Neuronal stem cell (in vitro differentiated cells): ENCODE measurements around the gene TSC22D4.

Experiments
- DNase-seq: peaks from one replicate; pipeline ENCODE4 v3.0.0-alpha.2; 2013; ENCODE audit warnings: low spot score
- H2AFZ ChIP-seq: one replicate; pipeline ENCODE4 v1.6.1; 2013; ENCODE audit warnings: mild to moderate bottlenecking, low read length, inconsistent platforms
- H2AK5ac ChIP-seq: 2 replicates; pipeline ENCODE4 v1.6.1; 2013; ENCODE audit warnings: low read depth, mild to moderate bottlenecking, inconsistent platforms, low read length, moderate library complexity, mixed read lengths
- H2BK120ac ChIP-seq: 2 replicates; pipeline ENCODE4 v1.6.1; 2013; ENCODE audit warnings: low read depth, mild to moderate bottlenecking, inconsistent platforms, low read length, moderate library complexity, mixed read lengths
- H2BK12ac ChIP-seq: one replicate; pipeline ENCODE4 v1.6.1; 2013; ENCODE audit warnings: low read length, inconsistent platforms
- H2BK15ac ChIP-seq: 2 replicates; pipeline ENCODE4 v1.6.1; 2013; ENCODE audit warnings: mild to moderate bottlenecking, low read length, inconsistent platforms, mixed read lengths
- H2BK5ac ChIP-seq: one replicate; pipeline ENCODE4 v1.6.1; 2013; ENCODE audit warnings: inconsistent platforms, mild to moderate bottlenecking, low read length, moderate library complexity
- H3K14ac ChIP-seq: one replicate; pipeline ENCODE4 v1.6.1; 2013; ENCODE audit warnings: low read length, inconsistent platforms
- H3K18ac ChIP-seq: 2 replicates; pipeline ENCODE4 v1.6.1; 2013; ENCODE audit warnings: low read length, inconsistent platforms
- H3K23ac ChIP-seq: 2 replicates; pipeline ENCODE4 v1.6.1; 2013; ENCODE audit warnings: low read depth, mild to moderate bottlenecking, mixed read lengths, low read length, inconsistent platforms; ENCODE audit not compliant: poor library complexity
- H3K27ac ChIP-seq: replicated peaks from 3 replicates; pipeline ENCODE4 v1.5.1; 2013; ENCODE audit warnings: low read length, inconsistent platforms
- H3K27me3 ChIP-seq, 3 experiments: 2 replicates each; pipeline ENCODE4 v1.6.1; 2013; ENCODE audit warnings: low read length in 3 of 3, mild to moderate bottlenecking in 2 of 3, inconsistent platforms in 1 of 3, low read depth in 1 of 3, mixed read lengths in 1 of 3, moderate library complexity in 1 of 3; ENCODE audit not compliant: control insufficient read depth in 3 of 3, insufficient read depth in 3 of 3
- H3K36me3 ChIP-seq, 2 donors: replicated peaks in 1 of 2; 2 replicates each; pipeline ENCODE4 v1.6.1; 2013; ENCODE audit warnings: low read length in 2 of 2; ENCODE audit not compliant: control insufficient read depth in 2 of 2, insufficient read depth in 2 of 2
- H3K4ac ChIP-seq: 2 replicates; pipeline ENCODE4 v1.6.1; 2013; ENCODE audit warnings: inconsistent platforms, mild to moderate bottlenecking, low read length, moderate library complexity
- H3K4me1 ChIP-seq, 2 donors: 1 replicate in 1 of 2; 2 replicates in 1 of 2; pipeline ENCODE4 v1.6.1; 2013; ENCODE audit warnings: low read length in 2 of 2, low read depth in 1 of 2; ENCODE audit not compliant: control insufficient read depth in 2 of 2, insufficient read depth in 1 of 2
- H3K4me2 ChIP-seq: one replicate; pipeline ENCODE4 v1.6.1; 2013; ENCODE audit warnings: mild to moderate bottlenecking, low read length, inconsistent platforms; ENCODE audit not compliant: insufficient read depth, poor library complexity, severe bottlenecking
- H3K4me3 ChIP-seq, 2 donors: 2 replicates each; pipeline ENCODE4 v1.5.1; 2013; ENCODE audit warnings: low read length in 2 of 2, mild to moderate bottlenecking in 2 of 2, inconsistent platforms in 1 of 2, moderate library complexity in 1 of 2
- H3K79me1 ChIP-seq: one replicate; pipeline ENCODE4 v1.6.1; 2013; ENCODE audit warnings: low read depth, mild to moderate bottlenecking, inconsistent platforms, low read length, moderate library complexity
- H3K9ac ChIP-seq: one replicate; pipeline ENCODE4 v1.6.1; 2013; ENCODE audit warnings: mild to moderate bottlenecking, low read depth, low read length, inconsistent platforms; ENCODE audit not compliant: poor library complexity
- H3K9me3 ChIP-seq, 2 donors: replicated peaks in 1 of 2; 2 replicates each; pipeline versions ENCODE3 to v1.6.1; 2013; ENCODE audit warnings: low read length in 2 of 2, mild to moderate bottlenecking in 2 of 2, inconsistent platforms in 1 of 2, low read depth in 1 of 2, mixed read lengths in 1 of 2, moderate library complexity in 1 of 2; ENCODE audit not compliant: control insufficient read depth in 2 of 2, insufficient read depth in 1 of 2
- H4K8ac ChIP-seq: one replicate; pipeline ENCODE4 v1.6.1; 2013; ENCODE audit warnings: low read depth, mild to moderate bottlenecking, inconsistent platforms, low read length, moderate library complexity
- H4K91ac ChIP-seq: one replicate; pipeline ENCODE4 v1.6.1; 2013; ENCODE audit warnings: low read length, low read depth, mild to moderate bottlenecking, inconsistent platforms; ENCODE audit not compliant: poor library complexity
- WGBS, 2 donors: extraction: QIAGEN DNeasy Blood & Tissue Kit; methylation state at CpG; one replicate each; pipeline ENCODE4 v1.1.7; 2013; ENCODE audit warnings: missing lambda C conversion rate in 2 of 2, mixed read lengths in 1 of 2; ENCODE audit not compliant: insufficient read length in 2 of 2, insufficient replicate concordance in 1 of 2; ENCODE audit errors: extremely low coverage in 2 of 2; 5-methylcytosine and 5-hydroxymethylcytosine counted together

TSC22D4 gene

GRCh38 chr7:100491192-100491578 is 12.2 kb upstream of the TSC22D4 start:
- peak overlapping the region; percentile 98 for H2BK120ac ChIP-seq
- peak overlapping the region; percentile 71 for H2BK5ac ChIP-seq
- H3K9me3 ChIP-seq = no peaks in the 10 kb centered on the region
- no peak overlapping the region for H2AFZ ChIP-seq
- H3K27me3 ChIP-seq = no peaks in the 10 kb centered on the region
- H2BK15ac ChIP-seq = peak overlapping the region; percentile 76
- H3K14ac ChIP-seq = no peak overlapping the region
- DNase-seq = no peak
- WGBS, 2 donors = no CpG with 5 or more reads among the region's 5 CpGs
- H2AK5ac ChIP-seq = peak overlapping the region; percentile 77
- H3K18ac ChIP-seq = no peak overlapping the region
- H3K27ac ChIP-seq = no peak overlapping the region
- peaks cover 31 to 36% of the 10 kb centered on the region in 2 donors for H3K4me1 ChIP-seq
- H3K23ac ChIP-seq = no peak overlapping the region
- peaks cover 5% of the 10 kb centered on the region for H3K79me1 ChIP-seq
- no peak overlapping the region for H3K9ac ChIP-seq
- no peak overlapping the region for H2BK12ac ChIP-seq
- no peak overlapping the region for H3K4ac ChIP-seq
- H3K36me3 ChIP-seq = peaks cover 2 to 12% of the 10 kb centered on the region in 2 donors
- no peak overlapping the region for H3K4me2 ChIP-seq
- no peak overlapping the region for H4K91ac ChIP-seq
- no peak overlapping the region for H4K8ac ChIP-seq
- H3K4me3 ChIP-seq = no peak overlapping the region

- Histone ChIP-seq H3K4me2 (peak overlapping the region; percentile 46), H3K27ac (peak overlapping the region; percentile 72), H3K79me1 (peaks cover 5% of the 10 kb centered on the region), H3K14ac (peak overlapping the region; percentile 49), H3K4me3 (no peak overlapping the region), H3K9me3 (no peaks in the 10 kb centered on the region), H3K4me1 (peaks cover 32 to 38% of the 10 kb centered on the region in 2 donors), H2AFZ (no peak overlapping the region), H3K23ac (peak overlapping the region; percentile 16), H3K27me3 (no peaks in the 10 kb centered on the region), H3K4ac (peak overlapping the region; percentile 84), H2BK120ac (peak overlapping the region; percentile 98), H3K9ac (peak overlapping the region; percentile 78), H2BK15ac (peak overlapping the region; percentile 76), H3K36me3 (peaks cover 2 to 12% of the 10 kb centered on the region in 2 donors), H4K91ac (peak overlapping the region; percentile 99), H2BK12ac (peak overlapping the region; percentile 100), H3K18ac (peak overlapping the region; percentile 96), H2AK5ac (peak overlapping the region; percentile 98), H4K8ac (no peak overlapping the region), H2BK5ac (peak overlapping the region; percentile 71)
- DNase-seq = no peak
- WGBS, 2 donors = no CpG with 5 or more reads among the region's 25 CpGs
These were observed 11.6 kb upstream of the TSC22D4 start for GRCh38 chr7:100490483-100491191.

DNA sequence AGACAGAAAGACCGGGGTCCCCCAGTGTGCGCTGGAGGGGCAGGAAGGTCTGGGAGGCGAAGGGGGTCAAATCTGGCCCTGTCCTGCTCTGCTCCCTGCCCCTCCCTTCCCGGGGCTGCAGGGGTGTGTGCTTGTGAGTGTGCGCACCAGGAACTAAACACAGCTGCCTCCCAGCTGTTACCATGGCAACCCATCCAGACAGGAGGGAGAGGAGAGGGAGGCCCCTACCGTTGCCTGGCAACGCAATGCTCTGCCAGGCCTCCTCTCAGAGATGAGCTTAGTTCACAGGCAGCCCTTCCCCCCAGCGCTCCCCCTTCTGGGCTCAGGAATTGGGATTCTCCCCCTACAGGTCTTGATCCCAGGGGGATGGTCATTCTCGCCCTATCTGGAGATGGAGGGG is 10.8 kb upstream of the TSC22D4 start:
- Histone ChIP-seq H3K18ac (peak overlapping the region; percentile 96), H3K36me3 (peaks cover 2 to 10% of the 10 kb centered on the region in 2 donors), H2BK5ac (peak overlapping the region; percentile 79), H3K4me1 (peaks cover 38 to 42% of the 10 kb centered on the region in 2 donors), H2BK120ac (no peak overlapping the region), H3K23ac (no peak overlapping the region), H3K14ac (no peak overlapping the region), H2AK5ac (peak overlapping the region; percentile 65), H2BK15ac (no peak overlapping the region), H3K9ac (no peak overlapping the region), H3K27me3 (no peaks in the 10 kb centered on the region), H2AFZ (peak overlapping the region; percentile 69), H3K4me2 (peak overlapping the region; percentile 46), H3K79me1 (peaks cover 5% of the 10 kb centered on the region), H3K4me3 (no peak overlapping the region), H3K4ac (no peak overlapping the region), H4K8ac (no peak overlapping the region), H3K27ac (peak overlapping the region; percentile 72), H2BK12ac (peak overlapping the region; percentile 100), H4K91ac (no peak overlapping the region), H3K9me3 (no peaks in the 10 kb centered on the region)
- DNase-seq = peak; percentile 98
- WGBS, 2 donors = no CpG with 5 or more reads among the region's 9 CpGs

GRCh38 chr7:100489121-100489520 is 10.1 kb upstream of the TSC22D4 start:
- peak overlapping the region; percentile 79 for H2BK5ac ChIP-seq
- H3K4me3 ChIP-seq = no peak overlapping the region
- H4K8ac ChIP-seq = no peak overlapping the region
- peak overlapping the region; percentile 4 for H3K27ac ChIP-seq
- H3K79me1 ChIP-seq = peaks cover 9% of the 10 kb centered on the region
- peak overlapping the region; percentile 96 for H2BK12ac ChIP-seq
- peak overlapping the region; percentile 65 for H2AK5ac ChIP-seq
- no peak for DNase-seq
- H3K23ac ChIP-seq = no peak overlapping the region
- no peak overlapping the region for H4K91ac ChIP-seq
- peaks cover 42 to 45% of the 10 kb centered on the region in 2 donors for H3K4me1 ChIP-seq
- no peak overlapping the region for H3K9ac ChIP-seq
- no peak overlapping the region for H3K14ac ChIP-seq
- no peaks in the 10 kb centered on the region for H3K9me3 ChIP-seq
- no CpG with 5 or more reads among the region's 10 CpGs for WGBS, 2 donors
- H3K4me2 ChIP-seq = no peak overlapping the region
- H3K27me3 ChIP-seq = no peaks in the 10 kb centered on the region
- peak overlapping the region; percentile 96 for H2BK15ac ChIP-seq
- H3K18ac ChIP-seq = peak overlapping the region; percentile 96
- no peak overlapping the region for H2AFZ ChIP-seq
- H2BK120ac ChIP-seq = peak overlapping the region; percentile 56
- peaks cover 0 to 8% of the 10 kb centered on the region in 2 donors for H3K36me3 ChIP-seq
- peak overlapping the region; percentile 98 for H3K4ac ChIP-seq
